ENCODE data around the gene TAL1.

- no peak for TF ChIP-seq CTCF (conservative IDR thresholded peaks at IDR 0.05 in 1 of 2, IDR thresholded peaks at IDR 0.05 in 1 of 2; ENCODE audit: extremely low read depth in 1 of 2, insufficient read depth in 1 of 2, low read depth in 1 of 2, low read length in 2 of 2)
- TF ChIP-seq EZH2 (IDR thresholded peaks at IDR 0.05; ENCODE audit: borderline replicate concordance, low read length) = peak; percentile 94
Measured at GRCh38 chr1:47229886-47230691, 1.9 kb downstream of the TAL1 start.
